ENCODE measurements around the gene HAUS6.

- TF ChIP-seq GATA2 (IDR thresholded peaks at IDR 0.05; ENCODE audit: low read depth, low read length) (no peak), GATA3 (IDR thresholded peaks at IDR 0.05; ENCODE audit: low read depth, low read length) (no peak)
These were observed 31.0 kb upstream of the HAUS6 start for GRCh38 chr9:19133549-19134345.
